Kidney glomerular epithelial cell (primary cell): ENCODE data around the gene TUB.

Experiments used
- DNase-seq: peaks from one replicate; lab custom pipeline; 2025; lab: John Stamatoyannopoulos, UW

The TUB gene

DNA sequence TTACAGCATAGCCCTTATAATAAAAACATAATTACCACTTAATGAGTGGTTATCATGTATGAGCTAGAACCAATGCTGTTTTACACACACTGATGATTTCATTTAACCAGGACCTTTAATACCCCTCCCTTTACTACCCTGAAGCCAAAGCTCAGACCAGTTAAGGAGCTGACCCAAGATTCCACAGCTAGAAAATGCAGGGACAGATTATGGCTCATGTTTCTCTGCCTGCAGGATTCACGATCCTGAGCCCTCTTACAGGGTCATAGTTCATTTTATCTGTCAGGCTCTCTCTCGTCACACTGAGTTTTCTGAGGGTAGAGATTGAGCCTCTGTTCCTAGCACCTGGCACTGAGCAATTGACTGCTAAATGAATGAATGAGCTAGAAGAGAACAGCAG, 27.4 kb downstream of the TUB start:
- DNase-seq = no peak

DNA sequence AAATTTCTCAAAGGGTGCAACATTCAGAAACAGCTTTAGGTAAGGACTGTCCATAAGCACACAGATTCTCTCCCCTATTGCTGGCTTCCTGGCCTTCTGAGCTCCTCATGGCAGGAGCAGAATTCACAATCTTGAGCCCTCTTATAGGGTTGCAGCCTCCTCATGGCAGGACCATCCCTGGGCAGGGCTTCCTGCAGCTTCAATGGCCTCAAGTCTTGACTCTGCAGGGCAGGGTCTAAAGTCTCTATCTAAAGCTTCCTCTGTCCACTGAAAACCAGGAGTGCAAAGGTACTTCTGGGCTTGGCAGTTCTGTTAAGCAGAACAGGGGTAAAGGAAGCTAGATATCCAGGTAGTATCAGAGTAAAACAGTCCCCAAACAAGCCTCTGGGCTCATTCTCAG, 28.7 kb downstream of the TUB start:
- no peak for DNase-seq

DNA sequence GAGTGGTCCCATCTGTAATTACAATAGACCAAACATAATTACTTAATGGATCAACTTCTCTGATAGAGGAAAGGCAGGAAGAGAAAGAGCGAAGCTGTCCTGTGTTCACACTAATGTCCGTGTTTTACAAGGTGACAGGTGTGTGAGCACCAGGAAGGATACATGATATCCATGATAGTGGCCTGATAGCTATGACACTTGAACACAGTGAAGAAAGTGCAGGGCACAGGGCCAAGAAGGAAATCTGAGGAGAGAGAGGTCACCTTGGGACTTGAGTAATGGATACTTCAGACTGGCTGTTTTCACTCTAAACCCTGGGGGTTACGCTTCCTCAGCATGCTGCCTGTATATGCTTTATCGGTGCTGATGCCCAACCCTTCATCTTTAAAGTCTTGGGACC, 29.4 kb downstream of the TUB start:
- DNase-seq = no peak

DNA sequence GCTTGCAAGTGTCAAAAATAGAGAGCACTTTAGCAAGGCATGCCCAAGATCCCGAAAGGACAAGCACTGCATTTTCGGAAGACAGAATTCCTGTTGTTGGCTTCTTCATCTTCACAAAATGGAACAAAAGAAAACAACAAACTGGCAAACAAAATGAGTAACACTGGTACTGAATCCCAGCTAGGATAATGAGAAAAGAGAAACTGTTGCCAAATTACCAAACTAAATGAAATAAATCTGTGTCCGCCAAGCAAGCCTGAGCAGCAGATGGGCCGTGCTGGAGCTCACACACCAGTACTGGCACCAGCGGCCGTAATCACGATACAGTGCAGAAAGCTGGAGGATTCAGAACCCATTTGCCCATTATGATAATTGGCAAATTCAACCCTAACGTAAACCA, 30.6 kb downstream of the TUB start:
- DNase-seq = no peak

DNA sequence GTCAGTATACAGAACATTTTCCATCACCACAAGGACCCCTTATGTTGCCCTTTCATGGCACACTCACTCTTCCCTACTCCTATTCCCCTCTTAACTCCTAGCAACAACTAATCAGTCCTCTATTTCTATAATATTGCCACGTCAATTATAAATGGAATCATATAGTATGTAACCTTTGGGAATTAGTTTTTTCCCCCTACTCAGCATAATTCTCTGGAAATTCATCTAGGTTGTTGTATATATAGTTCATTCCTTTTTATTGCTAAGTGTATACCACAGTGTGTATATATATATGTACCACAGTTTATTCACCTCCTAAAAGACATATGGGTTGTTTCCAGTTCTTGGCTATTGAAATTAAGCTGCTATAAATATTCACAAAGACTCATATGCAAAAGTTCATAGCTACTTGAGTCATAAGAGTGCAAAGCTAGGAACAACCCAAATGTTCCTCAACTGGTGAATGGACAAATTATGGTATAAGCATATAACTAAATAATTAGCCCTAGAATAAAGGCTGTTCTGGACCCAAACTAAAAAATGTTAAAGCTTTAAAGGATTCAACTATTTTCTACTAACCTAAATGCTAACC, 41.3 kb downstream of the TUB start:
- no peak for DNase-seq

DNA sequence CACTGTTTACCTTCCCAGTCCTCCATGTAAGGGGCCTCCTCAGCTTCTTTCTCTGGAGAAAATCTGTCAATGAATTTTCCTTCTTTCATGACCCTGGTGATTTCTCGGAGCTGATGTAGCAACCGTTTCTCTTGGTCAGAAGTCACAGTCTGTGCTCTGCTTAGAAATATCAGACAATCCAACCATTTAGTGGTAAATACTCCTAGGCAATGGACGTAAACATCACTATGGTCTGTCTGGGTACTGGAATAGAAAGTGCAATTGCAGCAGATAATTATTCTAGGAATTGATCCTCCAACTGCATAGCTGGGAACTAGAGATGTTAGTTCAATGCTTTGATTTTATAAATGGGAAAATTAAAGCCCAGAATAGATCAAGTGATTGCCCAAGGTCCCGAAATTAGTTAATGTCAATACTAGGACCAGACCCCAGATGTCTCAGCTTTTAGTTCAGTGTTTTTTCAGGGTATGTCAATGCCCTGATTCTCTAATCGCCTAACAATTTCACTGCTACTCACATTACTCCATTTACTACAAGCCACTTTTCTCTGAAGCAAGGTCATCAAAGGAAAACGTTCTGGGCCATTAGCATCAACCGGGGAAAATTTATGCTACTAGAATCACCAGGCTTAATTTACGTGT, 45.8 kb downstream of the TUB start:
- no peak for DNase-seq

DNA sequence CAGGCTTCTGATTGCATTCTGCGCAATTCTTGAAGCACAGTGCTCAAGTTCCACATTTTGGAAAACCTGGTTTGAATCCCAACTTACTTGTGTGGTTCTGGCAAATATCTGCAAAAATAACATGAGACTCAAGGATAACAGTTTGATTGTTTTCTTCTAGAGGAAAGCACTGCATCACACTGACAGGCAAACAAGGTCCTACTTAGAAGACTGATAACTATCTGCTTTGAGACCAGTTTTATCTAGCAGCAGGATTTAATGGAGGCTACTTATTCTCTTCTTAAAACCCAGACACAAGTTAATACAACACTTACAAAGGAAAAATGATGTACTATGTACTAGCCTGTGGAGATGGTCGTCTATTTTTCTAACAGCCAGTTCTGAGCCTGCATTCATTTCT, 46.4 kb downstream of the TUB start:
- DNase-seq = no peak

DNA sequence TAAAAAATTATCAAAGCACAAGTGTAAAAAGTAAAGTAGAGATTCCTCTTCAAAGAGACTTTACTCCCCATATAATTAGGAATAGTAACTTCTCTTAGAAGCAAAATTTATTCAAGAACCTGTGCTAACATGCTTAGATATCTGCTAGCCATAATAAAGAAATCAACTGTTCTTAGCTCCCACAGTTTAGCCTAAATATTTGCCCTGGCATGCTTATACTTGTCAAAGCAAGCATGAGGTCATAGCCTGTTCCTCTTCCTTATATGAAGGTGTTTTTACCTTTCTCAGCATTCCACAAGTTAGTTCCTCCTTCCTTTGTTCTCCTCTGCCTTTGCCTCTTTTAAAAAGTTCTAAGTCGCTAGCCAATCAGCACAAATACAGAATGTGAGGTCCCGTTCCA, 57.5 kb downstream of the TUB start:
- DNase-seq = no peak

DNA sequence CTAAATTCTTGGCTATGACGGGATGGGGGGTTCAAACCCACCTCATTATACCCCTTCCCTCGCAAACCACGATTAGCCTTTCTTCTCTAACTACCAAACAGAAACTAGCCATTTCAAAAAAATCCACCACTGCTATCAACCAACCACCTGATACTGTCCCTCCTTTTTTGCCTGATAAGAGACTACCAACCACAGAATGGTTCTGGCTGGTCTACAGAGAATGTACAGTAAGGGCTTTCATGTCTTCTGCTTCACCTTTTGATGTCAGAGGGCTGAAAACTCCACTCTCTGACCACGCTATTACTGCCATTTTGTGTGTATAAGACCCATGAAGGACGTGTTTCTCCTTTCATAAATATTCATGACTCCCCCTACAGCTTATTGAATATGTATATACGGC, 68.7 kb downstream of the TUB start:
- DNase-seq = no peak
